Measurements from ENCODE around the gene STX1B. TPM values are rescaled to one million over a fixed set of nuclear protein-coding genes. Genes with fewer than 3 reads are reported as not detected.
A peak's percentile ranks its signal among the peaks of the same experiment; 100 is the strongest.

STX1B gene
- total RNA-seq, 1 experiment from 2014 or later: 11.0 TPM

GRCh38 chr16:31009120-31009519 is 1.3 kb downstream of the STX1B start:
- H3K23ac ChIP-seq (ENCODE audit: insufficient read length, low read depth, low read length): no peak overlapping the region
- no peak overlapping the region for H3K56ac ChIP-seq (ENCODE audit: insufficient read length, low read depth, low read length)
- peaks cover 24 to 39% of the 10 kb centered on the region in 2 experiments for H3K4me1 Mint-ChIP-seq
- H3T11ph ChIP-seq (ENCODE audit: low read length): no peak overlapping the region
- no peak overlapping the region for H2BK15ac ChIP-seq (ENCODE audit: low read depth, low read length)
- H3K9ac ChIP-seq (ENCODE audit: extremely low read depth, insufficient read length, low read length): no peak overlapping the region
- H3K4me1 ChIP-seq (ENCODE audit: insufficient read depth, low read length): peaks cover 3% of the 10 kb centered on the region; the same call in 1 of the 2 replicates
- H3K27me3 Mint-ChIP-seq (ENCODE audit: low read depth): peaks cover 31% of the 10 kb centered on the region
- no peak overlapping the region; the same call in 1 of the 2 replicates for H3K14ac ChIP-seq (ENCODE audit: insufficient read depth, low read length)
- H3K4me2 ChIP-seq (ENCODE audit: insufficient read depth, insufficient read length, low read length): no peak overlapping the region
- no peak overlapping the region for H2BK5ac ChIP-seq (ENCODE audit: insufficient read length, low read length)
- H2AFZ ChIP-seq (ENCODE audit: low read length): no peak overlapping the region
- no peaks in the 10 kb centered on the region; a peak in 1 of 5 replicates for H3K9me3 Mint-ChIP-seq
- H4K20me1 ChIP-seq (ENCODE audit: control insufficient read depth, insufficient read depth, insufficient read length): no peaks in the 10 kb centered on the region
- peaks cover 5% of the 10 kb centered on the region for H3K23me2 ChIP-seq (ENCODE audit: insufficient read length, low read depth, low read length, poor library complexity, severe bottlenecking)
- H2BK120ac ChIP-seq (ENCODE audit: low read depth, low read length, poor library complexity, severe bottlenecking): no peak overlapping the region
- no peak overlapping the region for H4K8ac ChIP-seq (replicated peaks; ENCODE audit: insufficient read length, low read depth, low read length)
- no peak overlapping the region for H3K18ac ChIP-seq (ENCODE audit: insufficient read length, low read depth, low read length)
- H2BK20ac ChIP-seq (ENCODE audit: low read depth, low read length, poor library complexity, severe bottlenecking): no peak overlapping the region
- DNase-seq: no peak
- H3K27ac ChIP-seq (ENCODE audit: insufficient read length, low read depth, low read length): no peak overlapping the region
- no peak overlapping the region for H2BK12ac ChIP-seq (ENCODE audit: insufficient read length, low read depth, low read length)
- H3K4me3 Mint-ChIP-seq: peak overlapping the region; percentile 72 to 86; a peak in 3 of 5 replicates
- no peaks in the 10 kb centered on the region for H3K79me1 ChIP-seq (ENCODE audit: insufficient read depth, low read depth, low read length, poor library complexity, severe bottlenecking)
- H3K9me3 ChIP-seq (ENCODE audit: control insufficient read depth, low read depth, low read length): no peaks in the 10 kb centered on the region
- no peak for TF ChIP-seq CTCF (conservative IDR thresholded peaks at IDR 0.05)
- H3K27me3 ChIP-seq (ENCODE audit: insufficient read depth, low read length): no peaks in the 10 kb centered on the region
- no peak overlapping the region for H3K4ac ChIP-seq (ENCODE audit: low read depth, low read length)
- H4K91ac ChIP-seq (ENCODE audit: insufficient read length, low read depth, low read length): no peak overlapping the region
- no peak overlapping the region for H2AK5ac ChIP-seq (ENCODE audit: insufficient read length, low read length)
- no peaks in the 10 kb centered on the region; a peak in 1 of 7 replicates for H3K36me3 Mint-ChIP-seq (ENCODE audit: insufficient read depth in 1 of 3, low read depth in 3 of 3)
- H3K79me2 ChIP-seq (ENCODE audit: insufficient read depth, low read length): no peaks in the 10 kb centered on the region
- no peak overlapping the region; a peak in 1 of 7 replicates for H3K27ac Mint-ChIP-seq
- no peak overlapping the region for H4K5ac ChIP-seq (ENCODE audit: insufficient read length, low read depth, low read length)
- WGBS (ENCODE audit: extremely low coverage, insufficient read length, low lambda C conversion rate): no CpG with 5 or more reads among the region's 7 CpGs
